ENCODE measurements around the gene ATP13A3.

The ATP13A3 gene

GRCh38 chr3:194377708-194378107 lies 109.1 kb downstream of the ATP13A3 start:
- H3K4me3 ChIP-seq (ENCODE audit: low read depth, low read length) = no peak overlapping the region

GRCh38 chr3:194376241-194376560 lies 110.6 kb downstream of the ATP13A3 start:
- no peak for DNase-seq (ENCODE audit: low read depth)
- H3K4me3 ChIP-seq (ENCODE audit: low read depth, low read length) = no peak overlapping the region
- TF ChIP-seq CTCF (IDR thresholded peaks at IDR 0.05; ENCODE audit: low read depth, low read length, missing control alignments) = no peak

More at GRCh38 chr3:194377708-194378107, 109.1 kb downstream of the ATP13A3 start:
- TF ChIP-seq CTCF (IDR thresholded peaks at IDR 0.05; ENCODE audit: low read depth, low read length, missing control alignments) = no peak
- no peak for DNase-seq (ENCODE audit: low read depth)

- H3K4me3 ChIP-seq (ENCODE audit: low read depth, low read length) = no peak overlapping the region
- TF ChIP-seq CTCF (IDR thresholded peaks at IDR 0.05; ENCODE audit: low read depth, low read length, missing control alignments) = no peak
- DNase-seq (ENCODE audit: low read depth) = no peak
These were observed 111.1 kb downstream of the ATP13A3 start for GRCh38 chr3:194375473-194376240.

GRCh38 chr3:194374935-194375334 lies 111.9 kb downstream of the ATP13A3 start:
- DNase-seq (ENCODE audit: low read depth) = no peak
- TF ChIP-seq CTCF (IDR thresholded peaks at IDR 0.05; ENCODE audit: low read depth, low read length, missing control alignments) = no peak
- H3K4me3 ChIP-seq (ENCODE audit: low read depth, low read length) = no peak overlapping the region

GRCh38 chr3:194373899-194374298 lies 112.9 kb downstream of the ATP13A3 start:
- no peak for TF ChIP-seq CTCF (IDR thresholded peaks at IDR 0.05; ENCODE audit: low read depth, low read length, missing control alignments)
- DNase-seq (ENCODE audit: low read depth) = no peak
- H3K4me3 ChIP-seq (ENCODE audit: low read depth, low read length) = no peak overlapping the region

GRCh38 chr3:194373028-194373427 lies 113.8 kb downstream of the ATP13A3 start:
- H3K4me3 ChIP-seq (ENCODE audit: low read depth, low read length) = no peak overlapping the region
- no peak for DNase-seq (ENCODE audit: low read depth)
- no peak for TF ChIP-seq CTCF (IDR thresholded peaks at IDR 0.05; ENCODE audit: low read depth, low read length, missing control alignments)

GRCh38 chr3:194370753-194371152 lies 116.0 kb downstream of the ATP13A3 start:
- no peak for DNase-seq (ENCODE audit: low read depth)
- no peak for TF ChIP-seq CTCF (IDR thresholded peaks at IDR 0.05; ENCODE audit: low read depth, low read length, missing control alignments)
- H3K4me3 ChIP-seq (ENCODE audit: low read depth, low read length) = no peak overlapping the region

Measured in GM12864 (cell line).